BLaER1 (cell line): Measurements from ENCODE around the gene KIF26B.
"Not testable (repeated sequence)": the region's sequence is repeated elsewhere in the genome, so short reads cannot be mapped to it uniquely, and the experiment has no call there.

Experiments used
- H3K27ac ChIP-seq: shearing (Covaris generic); formaldehyde crosslinking; 2 replicates; pipeline ENCODE4 v1.8.1; 2022
- H3K27me3 ChIP-seq: shearing (Covaris generic); formaldehyde crosslinking; 2 replicates; pipeline ENCODE4 v1.8.1; 2022
- H3K36me3 ChIP-seq: shearing (Covaris generic); formaldehyde crosslinking; 2 replicates; pipeline ENCODE4 v1.8.1; 2022
- H3K4me1 ChIP-seq: shearing (Covaris generic); formaldehyde crosslinking; 2 replicates; pipeline ENCODE4 v1.8.1; 2022
- H3K4me2 ChIP-seq: shearing (Covaris generic); formaldehyde crosslinking; 2 replicates; pipeline ENCODE4 v1.8.1; 2022
- H3K4me3 ChIP-seq: shearing (Covaris generic); formaldehyde crosslinking; 2 replicates; pipeline ENCODE4 v1.8.1; 2022
- H3K9ac ChIP-seq: shearing (Covaris generic); formaldehyde crosslinking; 2 replicates; pipeline ENCODE4 v1.8.1; 2022
- H3K9me3 ChIP-seq: shearing (Covaris generic); formaldehyde crosslinking; 2 replicates; pipeline ENCODE4 v1.8.1; 2022
- H4K20me1 ChIP-seq: shearing (Covaris generic); formaldehyde crosslinking; 2 replicates; pipeline ENCODE4 v1.8.1; 2022
- Cebpa-rat ChIP-seq: shearing (Covaris generic); IDR thresholded peaks from 2 replicates; pipeline ENCODE4 v1.8.1; 2022

Gene KIF26B

GRCh38 chr1:245718123-245718522 lies 563.3 kb downstream of the KIF26B start:
- H3K9ac ChIP-seq: no peak overlapping the region
- H4K20me1 ChIP-seq: no peaks in the 10 kb centered on the region
- H3K36me3 ChIP-seq: no peaks in the 10 kb centered on the region
- no peak overlapping the region for H3K4me2 ChIP-seq
- no peak overlapping the region for H3K4me3 ChIP-seq
- H3K9me3 ChIP-seq: no peaks in the 10 kb centered on the region
- peaks cover 11% of the 10 kb centered on the region for H3K4me1 ChIP-seq
- TF ChIP-seq Cebpa-rat: no peak
- H3K27ac ChIP-seq: no peak overlapping the region
- H3K27me3 ChIP-seq: no peaks in the 10 kb centered on the region

DNA sequence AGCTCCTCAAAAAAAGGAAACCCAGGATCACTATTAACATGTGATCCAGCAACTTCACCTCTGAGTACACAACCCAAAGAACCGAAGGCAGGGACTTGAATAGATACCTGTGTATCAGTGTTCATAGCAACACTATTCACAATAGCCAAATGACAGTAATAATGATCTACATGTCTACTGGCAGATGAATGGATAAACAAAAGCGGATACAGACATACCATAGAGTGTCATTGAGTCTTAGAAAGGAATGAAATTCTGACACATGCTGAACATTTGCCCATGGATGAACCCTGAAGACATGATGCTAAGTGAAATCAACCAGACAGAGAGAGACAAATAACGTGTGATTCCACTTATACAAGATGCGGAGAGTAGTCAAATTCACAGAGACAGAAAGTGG lies 564.2 kb downstream of the KIF26B start:
- no peak for TF ChIP-seq Cebpa-rat
- H3K27me3 ChIP-seq: no peaks in the 10 kb centered on the region
- H3K27ac ChIP-seq: no peak overlapping the region
- H4K20me1 ChIP-seq: no peaks in the 10 kb centered on the region
- peaks cover 15% of the 10 kb centered on the region for H3K4me1 ChIP-seq
- no peaks in the 10 kb centered on the region for H3K36me3 ChIP-seq
- H3K4me2 ChIP-seq: no peak overlapping the region
- no peak overlapping the region for H3K4me3 ChIP-seq
- no peak overlapping the region for H3K9ac ChIP-seq
- H3K9me3 ChIP-seq: peaks cover 3% of the 10 kb centered on the region; the same call in 1 of the 2 replicates

DNA sequence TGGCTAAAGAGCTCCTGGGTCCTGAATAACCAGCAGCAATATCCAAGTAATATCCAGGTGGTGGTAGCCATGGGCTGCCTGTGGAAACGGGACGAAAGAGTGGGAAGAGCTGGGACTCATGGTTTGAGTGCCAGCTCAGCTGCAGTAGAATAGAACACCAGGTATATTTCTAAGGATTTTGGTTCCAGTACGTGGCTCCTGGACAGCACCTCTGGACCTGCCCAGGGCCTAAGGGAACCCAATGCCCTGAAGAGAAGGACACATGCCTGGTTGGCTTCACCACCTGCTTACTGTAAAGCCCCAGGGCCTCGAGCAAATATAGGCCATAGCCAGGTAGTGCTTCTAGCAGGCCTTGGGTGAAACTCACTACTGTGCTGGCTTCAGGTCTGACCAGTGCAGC lies 566.7 kb downstream of the KIF26B start:
- Histone ChIP-seq H3K9me3 (peaks cover 8% of the 10 kb centered on the region; the same call in 1 of the 2 replicates), H3K4me3 (no peak overlapping the region), H4K20me1 (no peaks in the 10 kb centered on the region), H3K27me3 (no peaks in the 10 kb centered on the region), H3K9ac (no peak overlapping the region), H3K4me1 (peaks cover 4% of the 10 kb centered on the region; the same call in 1 of the 2 replicates), H3K36me3 (no peaks in the 10 kb centered on the region), H3K4me2 (no peak overlapping the region), H3K27ac (no peak overlapping the region)
- no peak for TF ChIP-seq Cebpa-rat

DNA sequence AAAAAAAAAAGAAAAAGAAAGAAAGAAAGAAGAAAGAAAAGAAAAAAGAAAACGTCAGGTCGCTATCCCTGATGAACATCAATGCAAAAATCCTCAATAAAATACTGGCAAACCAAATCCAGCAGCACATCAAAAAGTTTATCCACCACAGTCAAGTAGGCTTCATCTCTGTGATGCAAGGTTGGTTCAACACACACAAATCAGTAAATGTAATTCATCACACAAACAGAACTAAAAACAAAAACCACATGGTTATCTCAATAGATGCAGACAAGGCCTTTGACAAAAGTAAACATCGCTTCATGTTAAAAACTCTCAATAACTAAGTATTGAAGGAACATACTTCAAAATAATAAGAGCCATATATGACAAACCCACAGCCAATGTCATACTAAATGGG lies 573.2 kb downstream of the KIF26B start:
- H4K20me1 ChIP-seq, H3K4me2 ChIP-seq, H3K4me3 ChIP-seq, H3K4me1 ChIP-seq, H3K27ac ChIP-seq, H3K27me3 ChIP-seq, H3K36me3 ChIP-seq, H3K9ac ChIP-seq: not testable (repeated sequence)
- peaks cover 34% of the 10 kb centered on the region for H3K9me3 ChIP-seq

DNA sequence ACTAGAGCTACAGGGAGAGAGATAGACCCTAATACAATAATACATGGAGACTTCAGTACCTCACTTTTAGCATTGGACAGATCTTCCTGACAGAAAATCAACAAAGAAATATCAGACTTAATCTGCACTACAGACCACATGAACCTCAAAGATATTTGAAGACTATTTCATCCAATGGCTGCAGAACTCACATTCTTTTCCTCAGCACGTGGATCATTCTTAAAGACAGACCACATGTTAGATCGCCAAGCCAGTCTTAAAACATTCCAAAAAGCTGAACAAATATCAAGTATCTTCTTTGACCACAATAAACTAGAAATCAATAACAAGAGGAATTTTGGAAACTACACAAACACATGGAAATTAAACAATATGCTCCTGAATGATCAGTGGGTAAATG lies 576.0 kb downstream of the KIF26B start:
- Histone ChIP-seq H3K9me3 (peaks cover 26% of the 10 kb centered on the region), H3K4me3 (no peak overlapping the region)

GRCh38 chr1:245740336-245740735 lies 585.6 kb downstream of the KIF26B start:
- not testable (repeated sequence) for H3K27ac ChIP-seq, H3K4me2 ChIP-seq, H3K9me3 ChIP-seq, H3K4me3 ChIP-seq, H4K20me1 ChIP-seq, H3K36me3 ChIP-seq, H3K27me3 ChIP-seq, H3K9ac ChIP-seq
- H3K4me1 ChIP-seq: peaks cover 14% of the 10 kb centered on the region

More for the DNA sequence above, 576.0 kb downstream of the KIF26B start:
- no peak overlapping the region for H3K4me2 ChIP-seq
- no peak for TF ChIP-seq Cebpa-rat
- H3K4me1 ChIP-seq: no peaks in the 10 kb centered on the region
- no peak overlapping the region for H3K27ac ChIP-seq
- H3K27me3 ChIP-seq: no peaks in the 10 kb centered on the region
- no peaks in the 10 kb centered on the region for H3K36me3 ChIP-seq
- H3K9ac ChIP-seq: no peak overlapping the region
- H4K20me1 ChIP-seq: no peaks in the 10 kb centered on the region

DNA sequence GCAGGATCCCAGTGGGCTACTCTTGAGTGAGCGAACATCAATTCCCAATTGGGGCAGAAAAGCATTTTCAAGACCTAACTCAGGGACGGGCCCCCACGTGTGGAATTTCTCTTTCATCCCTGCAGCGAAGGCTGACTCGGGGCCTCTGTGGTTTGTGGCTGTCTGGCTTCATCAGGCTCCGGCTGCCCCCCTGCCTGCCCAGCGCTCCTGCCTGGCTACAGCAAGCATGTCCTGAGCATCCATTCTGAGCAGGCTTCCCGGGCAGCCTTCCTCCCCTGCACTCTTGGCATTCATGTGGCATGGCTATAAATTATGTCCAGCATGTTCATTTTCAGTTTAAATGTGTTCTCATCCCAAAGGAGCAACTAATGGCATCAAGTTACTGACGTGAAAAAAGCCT lies 588.1 kb downstream of the KIF26B start:
- no peak for TF ChIP-seq Cebpa-rat
- Histone ChIP-seq H3K27me3 (no peaks in the 10 kb centered on the region), H3K9ac (no peak overlapping the region), H3K9me3 (peaks cover 15% of the 10 kb centered on the region), H3K4me1 (peaks cover 14% of the 10 kb centered on the region), H3K36me3 (peaks cover 3% of the 10 kb centered on the region; the same call in 1 of the 2 replicates), H3K4me2 (no peak overlapping the region), H4K20me1 (no peaks in the 10 kb centered on the region), H3K27ac (no peak overlapping the region), H3K4me3 (no peak overlapping the region)

DNA sequence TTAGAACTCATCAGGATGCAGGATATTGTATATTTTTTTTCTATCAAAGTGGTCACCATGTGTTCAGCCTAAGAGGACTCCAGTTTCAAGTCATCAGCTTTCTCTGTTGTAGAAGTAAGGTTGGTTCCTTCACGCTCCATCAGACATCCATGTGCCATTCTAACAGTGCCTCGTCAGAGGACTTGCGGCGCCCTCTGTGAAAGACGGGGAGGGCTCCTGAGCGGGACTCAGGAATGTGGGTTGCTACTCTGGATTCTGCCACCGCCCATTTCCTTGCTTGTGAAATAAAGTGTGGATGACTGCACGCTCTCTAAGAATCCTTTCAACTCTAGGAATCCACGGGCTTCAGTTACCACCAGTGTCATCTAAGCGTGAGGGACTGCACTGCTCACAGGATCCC lies 593.5 kb downstream of the KIF26B start:
- H4K20me1 ChIP-seq: no peaks in the 10 kb centered on the region
- no peak overlapping the region for H3K4me2 ChIP-seq
- TF ChIP-seq Cebpa-rat: no peak
- peaks cover 15% of the 10 kb centered on the region for H3K9me3 ChIP-seq
- H3K27me3 ChIP-seq: no peaks in the 10 kb centered on the region
- no peak overlapping the region for H3K9ac ChIP-seq
- H3K4me3 ChIP-seq: no peak overlapping the region
- H3K27ac ChIP-seq: no peak overlapping the region
- H3K4me1 ChIP-seq: no peaks in the 10 kb centered on the region
- H3K36me3 ChIP-seq: peaks cover 12% of the 10 kb centered on the region; the same call in 1 of the 2 replicates

DNA sequence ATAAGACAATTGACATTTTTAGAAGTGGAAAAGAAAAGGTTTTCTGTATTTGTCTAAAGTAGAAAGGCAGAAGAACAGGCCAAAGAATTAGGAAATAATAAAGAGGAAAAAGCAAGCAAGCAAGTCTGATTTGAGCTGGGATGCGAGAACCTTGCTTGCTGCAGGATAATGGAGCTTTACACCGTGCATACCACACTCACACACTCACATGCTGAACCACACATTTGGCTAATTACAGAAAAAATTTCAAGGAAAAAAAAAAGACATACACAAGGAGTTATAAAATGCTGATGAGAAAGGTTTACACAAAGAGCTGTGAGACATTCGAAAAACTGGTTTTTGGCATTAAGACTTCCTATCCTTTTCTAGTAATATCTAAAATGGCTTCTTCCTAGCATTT lies 593.9 kb downstream of the KIF26B start:
- Histone ChIP-seq H3K36me3 (peaks cover 12% of the 10 kb centered on the region; the same call in 1 of the 2 replicates), H3K9ac (no peak overlapping the region), H3K27ac (no peak overlapping the region), H3K4me3 (no peak overlapping the region), H3K9me3 (peaks cover 15% of the 10 kb centered on the region), H3K4me2 (no peak overlapping the region), H4K20me1 (no peaks in the 10 kb centered on the region), H3K27me3 (no peaks in the 10 kb centered on the region), H3K4me1 (no peaks in the 10 kb centered on the region)
- no peak for TF ChIP-seq Cebpa-rat

- no peaks in the 10 kb centered on the region for H3K27me3 ChIP-seq
- H3K36me3 ChIP-seq: peaks cover 12% of the 10 kb centered on the region; the same call in 1 of the 2 replicates
- H3K4me3 ChIP-seq: no peak overlapping the region
- H3K9ac ChIP-seq: no peak overlapping the region
- H3K27ac ChIP-seq: no peak overlapping the region
- no peaks in the 10 kb centered on the region for H4K20me1 ChIP-seq
- H3K9me3 ChIP-seq: peaks cover 15% of the 10 kb centered on the region
- no peak for TF ChIP-seq Cebpa-rat
- H3K4me1 ChIP-seq: no peaks in the 10 kb centered on the region
- no peak overlapping the region for H3K4me2 ChIP-seq
Observed at GRCh38 chr1:245749053-245749452, 594.3 kb downstream of the KIF26B start.

GRCh38 chr1:245750261-245750660 lies 595.5 kb downstream of the KIF26B start:
- Histone ChIP-seq H3K4me1 (no peaks in the 10 kb centered on the region), H3K27me3 (no peaks in the 10 kb centered on the region), H3K27ac (no peak overlapping the region), H3K4me3 (no peak overlapping the region), H3K4me2 (no peak overlapping the region), H4K20me1 (no peaks in the 10 kb centered on the region), H3K36me3 (peaks cover 12% of the 10 kb centered on the region; the same call in 1 of the 2 replicates), H3K9me3 (peaks cover 19% of the 10 kb centered on the region), H3K9ac (no peak overlapping the region)
- no peak for TF ChIP-seq Cebpa-rat
